Spinal cord (tissue), 10 donors: ENCODE measurements around the gene SAMD11. TPM values are rescaled to one million over a fixed set of nuclear protein-coding genes. Genes with fewer than 3 reads are reported as not detected.
"Not testable (repeated sequence)": the region's sequence is repeated elsewhere in the genome, so short reads cannot be mapped to it uniquely, and the experiment has no call there.

Experiments used
- DNase-seq, 6 donors: peaks; one replicate each; pipeline versions ENCODE4 v3.0.0 to v3.0.0-alpha.2; 2013 to 2015; ENCODE audit warnings: low spot score in 6 of 6, low read depth in 4 of 6
- H3K27ac ChIP-seq: one replicate; pipeline ENCODE4 v1.5.1; 2013; ENCODE audit warnings: low read depth, low read length, control low read depth
- H3K27me3 ChIP-seq: one replicate; pipeline ENCODE4 v1.6.1; 2013; ENCODE audit warnings: low read length; ENCODE audit not compliant: control insufficient read depth, insufficient read depth
- H3K36me3 ChIP-seq: one replicate; pipeline ENCODE4 v1.6.1; 2013; ENCODE audit warnings: low read length; ENCODE audit not compliant: control insufficient read depth, insufficient read depth
- H3K4me1 ChIP-seq: one replicate; pipeline ENCODE4 v1.6.1; 2013; ENCODE audit warnings: low read length; ENCODE audit not compliant: control insufficient read depth, insufficient read depth
- H3K4me3 ChIP-seq: one replicate; pipeline ENCODE4 v1.5.1; 2013; ENCODE audit warnings: low read depth, low read length, control low read depth
- H3K9me3 ChIP-seq: one replicate; pipeline ENCODE4 v1.6.1; 2013; ENCODE audit warnings: low read length; ENCODE audit not compliant: control insufficient read depth, insufficient read depth
- WGBS: methylation state at CpG from one replicate; pipeline ENCODE4 v1.1.5; 2013; ENCODE audit warnings: missing lambda C conversion rate; ENCODE audit not compliant: insufficient coverage; 5-methylcytosine and 5-hydroxymethylcytosine counted together
- long read RNA-seq, 4 donors: transcript quantifications; one replicate each; lab custom pipeline, GENCODE V29; 2026
- polyA plus RNA-seq, 2 donors: library from polyadenylated mRNA; unstranded; fragments of 120-200 nt; gene quantifications; one replicate each; pipeline ENCODE4 v1.2.1, GENCODE V29; 2013; ENCODE audit not compliant: insufficient read length in 2 of 2
- total RNA-seq, 2 donors: library from RNA; depleted of rRNA in 1 of 2; stranded (reverse); fragments of 120-200 nt in 1 of 2; fragments of >200 nt in 1 of 2; gene quantifications; one replicate each; pipeline versions ENCODE4 v1.2.3 to v1.2.4, GENCODE V29; 2013 to 2014
- donor health status: healthy.

The SAMD11 gene, protein sequence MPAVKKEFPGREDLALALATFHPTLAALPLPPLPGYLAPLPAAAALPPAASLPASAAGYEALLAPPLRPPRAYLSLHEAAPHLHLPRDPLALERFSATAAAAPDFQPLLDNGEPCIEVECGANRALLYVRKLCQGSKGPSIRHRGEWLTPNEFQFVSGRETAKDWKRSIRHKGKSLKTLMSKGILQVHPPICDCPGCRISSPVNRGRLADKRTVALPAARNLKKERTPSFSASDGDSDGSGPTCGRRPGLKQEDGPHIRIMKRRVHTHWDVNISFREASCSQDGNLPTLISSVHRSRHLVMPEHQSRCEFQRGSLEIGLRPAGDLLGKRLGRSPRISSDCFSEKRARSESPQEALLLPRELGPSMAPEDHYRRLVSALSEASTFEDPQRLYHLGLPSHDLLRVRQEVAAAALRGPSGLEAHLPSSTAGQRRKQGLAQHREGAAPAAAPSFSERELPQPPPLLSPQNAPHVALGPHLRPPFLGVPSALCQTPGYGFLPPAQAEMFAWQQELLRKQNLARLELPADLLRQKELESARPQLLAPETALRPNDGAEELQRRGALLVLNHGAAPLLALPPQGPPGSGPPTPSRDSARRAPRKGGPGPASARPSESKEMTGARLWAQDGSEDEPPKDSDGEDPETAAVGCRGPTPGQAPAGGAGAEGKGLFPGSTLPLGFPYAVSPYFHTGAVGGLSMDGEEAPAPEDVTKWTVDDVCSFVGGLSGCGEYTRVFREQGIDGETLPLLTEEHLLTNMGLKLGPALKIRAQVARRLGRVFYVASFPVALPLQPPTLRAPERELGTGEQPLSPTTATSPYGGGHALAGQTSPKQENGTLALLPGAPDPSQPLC
- 10 to 100 TPM; 12.0 to 29.5 TPM for total RNA-seq
- 10 to 100 TPM; 28.3 to 36.9 TPM for polyA plus RNA-seq
- long read RNA-seq, donor 1, partial matches to known transcripts: 7 of 8 reads
- long read RNA-seq, donor 1, other reads (novel, unspliced or antisense): 0 of 8 reads
- long read RNA-seq, donor 2, partial matches to known transcripts: 23 of 23 reads
- long read RNA-seq, donor 2, other reads (novel, unspliced or antisense): 0 of 23 reads
- long read RNA-seq, donor 3: 0 reads
- long read RNA-seq, donor 4, partial matches to known transcripts: 19 of 28 reads
- long read RNA-seq, donor 4, other reads (novel, unspliced or antisense): 7 of 28 reads

DNA sequence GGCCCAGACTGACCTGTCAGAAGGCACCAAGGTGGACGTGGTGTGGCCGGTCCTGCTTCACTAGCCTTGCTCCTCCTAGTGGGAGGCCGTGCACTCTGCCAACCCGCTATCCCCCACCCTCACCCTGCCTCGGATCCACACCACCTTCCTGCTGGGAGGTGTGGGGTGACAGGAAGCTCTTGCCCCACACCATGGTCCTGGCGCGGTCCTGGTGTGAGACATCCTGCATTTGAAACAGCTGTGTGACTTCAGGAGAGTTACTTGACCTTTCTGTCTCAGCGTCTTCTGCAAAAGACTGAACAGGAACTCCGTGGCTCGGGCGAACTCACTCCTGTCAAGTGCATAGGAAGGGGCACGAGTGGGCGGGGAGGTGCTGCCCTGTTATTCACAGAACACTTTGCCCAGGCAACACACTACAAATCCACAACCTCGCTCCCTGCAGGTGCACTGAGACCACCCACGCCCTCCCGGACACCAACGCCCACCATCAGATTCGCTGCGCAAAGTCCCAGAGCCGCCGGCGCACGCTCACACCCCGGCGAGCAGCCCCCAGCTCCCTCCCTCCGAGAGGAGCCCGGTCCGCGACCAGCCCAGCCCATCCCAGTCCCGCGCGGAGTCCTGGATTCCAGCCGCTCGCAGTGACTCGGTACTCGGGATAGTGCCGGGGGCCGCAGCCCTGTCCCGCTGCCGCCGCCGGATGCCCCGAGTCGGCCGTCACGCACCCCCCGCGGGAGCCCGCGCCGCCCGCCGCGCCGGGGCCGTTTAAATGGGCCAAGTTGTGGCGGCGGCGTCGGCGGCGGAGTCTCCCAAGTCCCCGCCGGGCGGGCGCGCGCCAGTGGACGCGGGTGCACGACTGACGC is at the start of gene SAMD11:
SAMD11 (plus strand) TSS at position 793 of the 860 bp plus-strand sequence. CDS start 509 bp downstream, outside the sequence.
- Histone ChIP-seq H3K27me3 (peaks cover 55% of the 10 kb centered on the region), H3K4me3 (peak within 1 kb of the TSS; percentile 30), H3K27ac (no peak within 1 kb of the TSS), H3K36me3 (peaks cover 20% of the 10 kb centered on the region), H3K4me1 (peaks cover 82% of the 10 kb centered on the region), H3K9me3 (no peaks in the 10 kb centered on the region)
- WGBS: 4% methylated on average over 69 of the region's 72 CpGs
- DNase-seq: peak in 5 of 6 donors; percentile 75 to 97 (median 85)

DNA sequence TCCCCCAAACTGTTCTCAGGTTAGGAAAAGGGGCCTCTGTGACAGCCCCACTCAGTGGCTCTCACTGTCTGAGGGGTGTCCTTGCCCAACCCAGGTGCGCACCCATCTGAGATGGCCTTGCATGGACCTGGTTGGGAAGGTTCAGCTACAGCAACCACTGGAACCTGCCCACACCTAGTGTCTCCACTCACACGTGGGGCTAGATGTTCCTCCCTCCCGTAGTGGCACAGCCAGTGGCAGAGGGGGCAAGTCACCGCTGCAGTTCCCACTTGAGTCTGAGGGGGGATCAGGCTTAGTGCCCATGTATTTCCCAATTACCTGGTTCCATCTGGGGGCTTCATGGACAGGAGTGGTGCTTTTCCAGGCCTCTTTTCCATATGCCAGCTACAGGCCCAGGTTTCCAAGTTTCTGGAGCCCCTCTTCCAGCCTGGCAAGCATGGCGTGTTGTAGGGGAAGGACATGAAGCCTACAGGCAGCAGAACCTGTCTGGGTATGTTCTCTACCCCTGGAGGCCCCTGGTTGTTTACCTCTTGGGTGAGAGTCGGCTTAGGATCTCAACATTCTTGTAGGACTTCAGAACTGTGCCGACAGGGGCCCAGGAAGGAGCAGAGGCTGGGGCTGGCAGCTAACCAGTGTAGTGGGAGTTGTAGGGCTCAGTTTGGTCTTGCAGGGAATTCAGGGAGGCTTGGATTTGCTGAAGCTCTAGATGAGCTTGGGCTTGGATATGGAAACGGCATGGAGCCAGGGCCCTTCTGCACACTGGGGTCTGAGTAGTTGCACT is 47.1 kb upstream of the SAMD11 start:
- H3K9me3 ChIP-seq, H3K36me3 ChIP-seq, H3K4me1 ChIP-seq, DNase-seq, H3K4me3 ChIP-seq, H3K27ac ChIP-seq: not testable (repeated sequence)
- WGBS: 68% methylated on average over 7 of the region's 8 CpGs
- peaks cover 17% of the 10 kb centered on the region for H3K27me3 ChIP-seq

DNA sequence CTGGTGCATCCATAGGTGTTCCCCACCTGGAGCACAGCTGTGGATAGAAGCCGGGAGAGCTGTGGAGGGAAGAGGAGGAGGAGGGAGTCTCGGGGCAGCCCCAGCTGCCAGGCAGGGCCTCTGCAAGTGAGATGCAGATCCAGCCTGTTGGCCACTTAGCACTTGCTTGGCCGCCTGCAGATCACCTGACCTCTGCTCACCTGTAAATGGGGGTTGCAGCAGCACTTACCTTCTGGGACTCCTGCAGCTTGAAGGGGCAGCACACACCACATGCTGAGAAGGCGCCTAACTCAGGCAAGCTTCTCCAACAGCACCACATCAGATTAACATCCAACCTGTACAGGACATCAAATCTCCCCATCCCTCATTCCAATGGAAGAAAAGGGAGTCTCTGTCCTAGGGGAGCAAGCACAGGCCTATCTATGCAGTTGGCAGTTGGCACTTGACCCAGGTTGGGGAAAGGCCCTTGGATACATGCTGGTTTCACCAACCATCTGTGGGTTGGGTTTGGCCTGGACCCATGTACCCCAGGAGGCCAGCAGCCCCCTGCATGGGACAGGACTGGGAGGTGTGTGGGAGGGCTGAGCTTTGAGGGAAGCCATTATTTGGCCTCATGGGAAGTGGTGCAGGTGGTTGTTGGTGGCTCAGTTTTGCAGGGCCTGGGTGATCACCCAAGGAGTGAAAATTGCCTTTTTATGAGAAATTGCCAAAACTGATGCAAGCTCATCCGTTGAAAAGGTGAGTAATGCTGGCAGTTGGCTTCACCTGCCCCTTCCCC is 46.3 kb upstream of the SAMD11 start:
- H3K4me1 ChIP-seq, H3K9me3 ChIP-seq, H3K36me3 ChIP-seq, H3K4me3 ChIP-seq, DNase-seq, H3K27ac ChIP-seq: not testable (repeated sequence)
- H3K27me3 ChIP-seq: peaks cover 16% of the 10 kb centered on the region
- 56% methylated on average over 4 of the region's 5 CpGs for WGBS

DNA sequence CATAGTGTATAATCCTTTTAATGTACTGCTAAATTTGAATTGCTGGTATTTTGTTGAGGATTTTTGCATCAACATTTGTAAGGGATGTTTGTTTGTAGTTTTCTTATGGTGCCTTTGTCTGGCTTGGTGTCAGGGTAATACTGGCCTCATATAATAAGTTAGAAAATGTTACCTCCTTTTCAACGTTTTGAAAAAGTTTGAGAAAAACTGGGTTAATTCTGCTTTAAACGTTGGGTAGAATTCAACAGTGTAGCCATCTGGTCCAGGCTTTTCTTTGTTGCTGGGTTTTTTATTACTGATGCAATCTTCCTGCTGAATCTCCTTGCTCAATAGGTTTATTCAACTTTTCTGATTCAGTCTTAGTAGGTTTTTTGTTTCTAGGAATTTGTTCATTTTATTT is 43.2 kb upstream of the SAMD11 start:
- not testable (repeated sequence) for DNase-seq, H3K27ac ChIP-seq, H3K36me3 ChIP-seq, H3K27me3 ChIP-seq, H3K4me3 ChIP-seq, H3K4me1 ChIP-seq, H3K9me3 ChIP-seq
- WGBS: no CpG with 5 or more reads among the region's 2 CpGs

DNA sequence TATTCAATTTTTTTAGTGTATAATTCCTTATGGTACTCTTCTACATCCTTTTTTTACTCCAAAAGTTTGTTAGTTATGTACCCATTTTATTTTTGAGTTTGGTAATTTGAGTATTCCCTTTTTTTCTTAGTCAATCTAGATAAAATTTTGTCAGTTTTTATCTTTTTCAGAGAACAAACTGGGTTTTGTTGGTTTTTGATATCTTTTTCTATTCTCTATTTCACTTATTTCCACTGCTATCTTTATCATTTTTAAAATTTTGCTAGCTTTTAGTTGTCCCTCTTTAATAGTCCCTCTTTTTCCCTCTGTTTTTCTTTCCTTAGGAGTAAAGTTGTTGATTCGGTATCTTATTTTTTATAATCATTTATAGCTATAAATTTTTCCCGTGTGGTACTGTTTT is 42.8 kb upstream of the SAMD11 start:
- no CpG with 5 or more reads among the region's 2 CpGs for WGBS
- not testable (repeated sequence) for H3K4me3 ChIP-seq, DNase-seq, H3K27ac ChIP-seq, H3K27me3 ChIP-seq, H3K36me3 ChIP-seq, H3K9me3 ChIP-seq, H3K4me1 ChIP-seq

- Histone ChIP-seq H3K9me3 (no peaks in the 10 kb centered on the region), H3K4me3 (no peak overlapping the region), H3K36me3 (no peaks in the 10 kb centered on the region), H3K4me1 (no peaks in the 10 kb centered on the region), H3K27ac (no peak overlapping the region), H3K27me3 (peaks cover 15% of the 10 kb centered on the region)
- no peak for DNase-seq
- no CpG with 5 or more reads among the region's 1 CpG for WGBS
These were observed 37.4 kb upstream of the SAMD11 start for GRCh38 chr1:886311-886710.

GRCh38 chr1:886760-887159 is 37.0 kb upstream of the SAMD11 start:
- Histone ChIP-seq H3K27me3 (peaks cover 15% of the 10 kb centered on the region), H3K9me3 (no peaks in the 10 kb centered on the region), H3K4me3 (no peak overlapping the region), H3K36me3 (no peaks in the 10 kb centered on the region), H3K4me1 (no peaks in the 10 kb centered on the region), H3K27ac (no peak overlapping the region)
- WGBS: 90% methylated on average over 11 of the region's 11 CpGs
- no peak for DNase-seq

DNA sequence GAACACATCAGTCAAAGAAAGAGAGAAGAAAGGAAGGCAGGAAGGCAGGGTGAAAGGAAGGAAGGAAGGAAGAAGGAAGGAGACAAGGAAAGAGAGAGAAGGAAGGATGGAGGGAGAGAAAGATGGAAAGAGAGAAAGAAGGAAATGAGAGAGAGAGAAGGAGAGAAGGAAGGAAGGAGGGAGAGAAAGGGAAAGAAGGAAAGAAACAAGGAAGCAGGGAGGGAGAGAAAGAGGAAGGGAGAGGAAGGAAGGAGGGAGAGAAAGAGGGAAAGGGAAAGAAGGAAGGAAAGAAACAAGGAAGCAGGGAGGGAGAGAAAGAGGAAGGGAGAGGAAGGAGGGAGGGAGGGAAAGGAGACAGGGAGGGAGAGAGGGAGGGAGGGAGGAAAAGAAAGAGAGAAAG is 35.4 kb upstream of the SAMD11 start:
- no peaks in the 10 kb centered on the region for H3K9me3 ChIP-seq
- H3K27ac ChIP-seq: no peak overlapping the region
- H3K4me1 ChIP-seq: no peaks in the 10 kb centered on the region
- DNase-seq: no peak
- H3K36me3 ChIP-seq: no peaks in the 10 kb centered on the region
- peaks cover 17% of the 10 kb centered on the region for H3K27me3 ChIP-seq
- no peak overlapping the region for H3K4me3 ChIP-seq
